ENCODE results near the gene SLC25A17. TPM values are rescaled to one million over a fixed set of nuclear protein-coding genes. Genes with fewer than 3 reads are reported as not detected.
A peak's percentile ranks its signal among the peaks of the same experiment; 100 is the strongest.
"Not testable (repeated sequence)": the region's sequence is repeated elsewhere in the genome, so short reads cannot be mapped to it uniquely, and the experiment has no call there.

The SLC25A17 gene
- total RNA-seq, 2 experiments from 2014 or later, result 23.0 to 24.6 TPM

GRCh38 chr22:40769761-40770160, 49.4 kb downstream of the SLC25A17 start:
- Mint-ChIP-seq H3K4me1 (ENCODE audit: low read depth) (peaks cover 20% of the 10 kb centered on the region), H3K27ac (no peak overlapping the region), H3K9me3 (no peaks in the 10 kb centered on the region), H3K4me3 (no peak overlapping the region), H3K27me3 (ENCODE audit: low read depth) (no peaks in the 10 kb centered on the region), H3K36me3 (ENCODE audit: low read depth) (peaks cover 25% of the 10 kb centered on the region)
- intact Hi-C loops (cut with micrococcal nuclease), result no loop called here
- no peak for DNase-seq
- CTCF ChIA-PET, result no interaction called here

GRCh38 chr22:40768206-40768605, 50.9 kb downstream of the SLC25A17 start:
- Mint-ChIP-seq H3K27ac (no peak overlapping the region), H3K36me3 (ENCODE audit: low read depth) (peaks cover 17% of the 10 kb centered on the region), H3K27me3 (ENCODE audit: low read depth) (no peaks in the 10 kb centered on the region), H3K4me3 (no peak overlapping the region), H3K4me1 (ENCODE audit: low read depth) (peaks cover 19% of the 10 kb centered on the region), H3K9me3 (no peaks in the 10 kb centered on the region)
- DNase-seq, result no peak
- intact Hi-C loops (cut with micrococcal nuclease), result no loop called here
- CTCF ChIA-PET, result no interaction called here

DNA sequence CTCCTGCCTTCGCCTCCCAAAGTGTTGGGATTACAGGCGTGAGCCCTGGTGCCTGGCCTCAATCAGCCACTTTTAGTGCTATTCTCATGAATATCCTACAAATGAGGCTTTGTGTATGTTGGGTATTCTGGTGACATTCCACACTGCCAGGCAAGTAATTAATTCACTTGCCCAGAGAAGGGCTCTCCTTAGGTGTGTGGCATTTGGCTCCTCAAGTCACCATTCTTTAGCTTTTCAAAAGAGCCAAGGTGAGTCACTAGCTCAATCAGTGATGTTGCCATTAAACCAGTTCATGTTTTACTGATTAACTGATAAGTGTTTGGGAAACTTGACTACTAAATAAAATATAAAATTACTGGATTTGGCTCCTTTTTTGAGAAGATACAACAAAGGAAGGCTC, 52.2 kb downstream of the SLC25A17 start:
- intact Hi-C loops (cut with micrococcal nuclease), result no loop called here
- CTCF ChIA-PET, result interaction anchor here (1.8 kb wide), 1 partner anchor 84 kb away, joined by 7 read pairs; no protein-coding TSS in a partner anchor
- H3K4me3 Mint-ChIP-seq, result no peak overlapping the region
- no peak overlapping the region for H3K27ac Mint-ChIP-seq
- no peaks in the 10 kb centered on the region for H3K9me3 Mint-ChIP-seq
- no peak for DNase-seq
- peaks cover 19% of the 10 kb centered on the region for H3K4me1 Mint-ChIP-seq (ENCODE audit: low read depth)
- peaks cover 15% of the 10 kb centered on the region for H3K36me3 Mint-ChIP-seq (ENCODE audit: low read depth)
- H3K27me3 Mint-ChIP-seq (ENCODE audit: low read depth), result no peaks in the 10 kb centered on the region

- H3K4me3 Mint-ChIP-seq, result no peak overlapping the region
- peaks cover 22% of the 10 kb centered on the region for H3K4me1 Mint-ChIP-seq (ENCODE audit: low read depth)
- H3K36me3 Mint-ChIP-seq (ENCODE audit: low read depth), result peaks cover 4% of the 10 kb centered on the region
- no peaks in the 10 kb centered on the region for H3K27me3 Mint-ChIP-seq (ENCODE audit: low read depth)
- no peaks in the 10 kb centered on the region for H3K9me3 Mint-ChIP-seq
- peak; percentile 48 for DNase-seq
- intact Hi-C loops (cut with micrococcal nuclease), result loop anchor here (1.0 to 5.0 kb wide), 3 partner anchors 38 to 82 kb away; partner anchors contain the start of gene SLC25A17
- H3K27ac Mint-ChIP-seq, result peak overlapping the region; percentile 82
- CTCF ChIA-PET, result interaction anchor here (0.7 to 1.8 kb wide), 2 partner anchors 82 to 1234 kb away, joined by 3 to 7 read pairs; no protein-coding TSS in a partner anchor
These were observed 54.2 kb downstream of the SLC25A17 start for GRCh38 chr22:40764763-40765441.

DNA sequence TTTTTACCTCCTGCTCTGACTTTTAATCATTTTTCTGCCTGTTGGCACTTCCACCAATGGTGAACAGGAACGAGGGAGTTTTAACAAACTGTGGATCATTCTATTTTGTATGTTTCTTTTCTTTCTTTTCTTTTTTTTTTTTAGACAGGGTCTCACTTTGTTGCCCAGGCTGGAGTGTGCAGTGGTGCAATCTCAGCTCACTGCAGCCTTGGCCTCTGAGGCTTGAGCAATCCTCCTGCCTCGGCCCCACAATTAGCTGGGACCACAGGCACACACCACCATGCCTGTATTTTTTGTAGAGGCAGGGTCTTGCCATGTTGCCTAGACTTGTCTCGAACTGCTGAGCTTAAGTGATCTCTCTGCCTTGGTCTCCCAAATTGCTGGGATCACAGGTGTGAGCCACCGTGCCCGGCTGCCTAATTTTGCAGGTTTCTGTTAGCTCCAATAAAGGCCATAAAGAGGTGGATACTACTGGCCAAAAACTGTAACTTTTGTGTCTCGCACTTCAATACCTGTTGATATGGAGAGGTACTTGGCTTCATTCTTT, 59.8 kb downstream of the SLC25A17 start:
- H3K27ac Mint-ChIP-seq, result no peak overlapping the region
- H3K4me1 Mint-ChIP-seq (ENCODE audit: low read depth), result peaks cover 4% of the 10 kb centered on the region
- H3K27me3 Mint-ChIP-seq (ENCODE audit: low read depth), result no peaks in the 10 kb centered on the region
- intact Hi-C loops (cut with micrococcal nuclease), result no loop called here
- no peaks in the 10 kb centered on the region for H3K9me3 Mint-ChIP-seq
- CTCF ChIA-PET, result interaction anchor here (0.7 to 6.7 kb wide), 5 partner anchors 12 to 523 kb away, joined by 3 to 60 read pairs (median 5); no protein-coding TSS in a partner anchor
- no peak for DNase-seq
- no peak overlapping the region for H3K4me3 Mint-ChIP-seq
- no peaks in the 10 kb centered on the region for H3K36me3 Mint-ChIP-seq (ENCODE audit: low read depth)

DNA sequence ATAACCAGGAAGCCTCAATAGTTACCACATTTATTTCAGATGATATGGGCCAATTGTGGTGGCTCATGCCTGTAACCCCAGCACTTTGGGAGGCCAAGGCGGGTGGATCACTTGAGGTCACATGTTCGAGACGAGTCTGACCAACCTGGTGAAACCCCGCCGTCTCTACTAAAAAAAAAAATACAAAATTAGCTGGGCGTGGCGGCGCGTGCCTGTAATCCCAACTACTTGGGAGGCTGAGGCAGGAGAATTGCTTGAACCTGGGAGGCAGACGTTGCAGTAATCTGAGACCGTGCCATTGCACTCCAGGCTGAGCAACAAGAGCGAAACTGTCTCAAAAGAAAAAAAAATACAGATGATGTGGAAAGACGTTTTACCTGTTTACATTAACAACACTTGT, 60.3 kb downstream of the SLC25A17 start:
- H3K4me3 Mint-ChIP-seq; DNase-seq; H3K36me3 Mint-ChIP-seq (ENCODE audit: low read depth); H3K9me3 Mint-ChIP-seq; H3K27ac Mint-ChIP-seq; H3K27me3 Mint-ChIP-seq (ENCODE audit: low read depth); H3K4me1 Mint-ChIP-seq (ENCODE audit: low read depth); intact Hi-C loops (cut with micrococcal nuclease): not testable (repeated sequence)
- CTCF ChIA-PET, result interaction anchor here (1.0 to 6.7 kb wide), 2 partner anchors 11 to 75 kb away, joined by 3 to 60 read pairs; no protein-coding TSS in a partner anchor

GRCh38 chr22:40758390-40758789, 60.8 kb downstream of the SLC25A17 start:
- intact Hi-C loops (cut with micrococcal nuclease), result no loop called here
- Mint-ChIP-seq H3K27me3 (ENCODE audit: low read depth) (no peaks in the 10 kb centered on the region), H3K4me3 (no peak overlapping the region), H3K36me3 (ENCODE audit: low read depth) (no peaks in the 10 kb centered on the region), H3K9me3 (no peaks in the 10 kb centered on the region), H3K27ac (no peak overlapping the region), H3K4me1 (ENCODE audit: low read depth) (peaks cover 3% of the 10 kb centered on the region)
- DNase-seq, result no peak
- CTCF ChIA-PET, result interaction anchor here (1.2 to 6.7 kb wide), 2 partner anchors 21 to 74 kb away, joined by 6 to 60 read pairs; no protein-coding TSS in a partner anchor

DNA sequence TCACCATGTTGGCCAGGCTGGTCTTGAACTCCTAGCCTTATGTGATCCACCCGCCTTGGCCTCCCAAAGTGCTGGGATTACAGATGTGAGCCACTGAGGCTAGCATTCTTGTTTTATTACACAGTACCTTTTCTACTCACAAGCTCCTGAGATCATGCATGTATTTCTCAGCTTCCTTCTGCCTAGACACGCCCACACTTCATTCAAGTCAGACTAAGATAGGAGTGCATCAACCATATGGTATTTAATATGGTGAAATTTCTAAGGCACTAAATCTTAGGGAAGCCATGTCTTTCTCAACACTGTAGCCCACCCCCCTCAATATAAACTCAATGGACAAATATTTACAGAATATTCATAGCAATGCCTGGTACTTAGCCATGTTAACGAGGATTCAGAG, 62.1 kb downstream of the SLC25A17 start:
- H3K4me1 Mint-ChIP-seq (ENCODE audit: low read depth), result peaks cover 3% of the 10 kb centered on the region
- CTCF ChIA-PET, result interaction anchor here (0.9 to 6.7 kb wide), 3 partner anchors 10 to 73 kb away, joined by 3 to 60 read pairs (median 6); no protein-coding TSS in a partner anchor
- no peak overlapping the region for H3K4me3 Mint-ChIP-seq
- no peaks in the 10 kb centered on the region for H3K9me3 Mint-ChIP-seq
- H3K27me3 Mint-ChIP-seq (ENCODE audit: low read depth), result no peaks in the 10 kb centered on the region
- no peaks in the 10 kb centered on the region for H3K36me3 Mint-ChIP-seq (ENCODE audit: low read depth)
- H3K27ac Mint-ChIP-seq, result no peak overlapping the region
- intact Hi-C loops (cut with micrococcal nuclease), result no loop called here
- DNase-seq, result no peak

GRCh38 chr22:40753114-40753513, 66.0 kb downstream of the SLC25A17 start:
- DNase-seq, result no peak
- H3K4me1 Mint-ChIP-seq (ENCODE audit: low read depth), result peaks cover 3% of the 10 kb centered on the region
- no peak overlapping the region for H3K27ac Mint-ChIP-seq

DNA sequence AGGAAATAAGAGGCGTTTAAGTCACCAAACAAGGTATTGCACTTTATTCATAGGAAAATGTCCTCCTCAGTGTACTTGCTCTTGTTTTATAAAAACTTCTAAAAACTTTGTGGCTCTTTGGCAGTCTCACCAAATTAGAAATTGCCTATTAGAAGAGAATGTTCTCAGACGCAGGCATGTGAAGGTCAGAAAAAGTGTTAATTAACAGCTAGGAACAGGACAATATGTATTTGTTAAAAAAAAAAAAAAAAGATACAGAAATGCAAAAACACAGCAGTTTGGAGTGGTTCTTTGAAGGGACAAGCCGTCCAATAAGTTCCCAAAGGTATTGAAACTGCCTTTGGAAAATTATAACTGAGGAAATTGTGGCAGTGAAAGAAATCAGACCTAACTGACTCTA, 67.9 kb downstream of the SLC25A17 start:
- H3K27me3 Mint-ChIP-seq (ENCODE audit: low read depth), result no peaks in the 10 kb centered on the region
- H3K4me3 Mint-ChIP-seq, result no peak overlapping the region
- H3K36me3 Mint-ChIP-seq (ENCODE audit: low read depth), result no peaks in the 10 kb centered on the region
- no peak for DNase-seq
- CTCF ChIA-PET, result no interaction called here
- intact Hi-C loops (cut with micrococcal nuclease), result no loop called here
- no peak overlapping the region for H3K27ac Mint-ChIP-seq
- H3K9me3 Mint-ChIP-seq, result no peaks in the 10 kb centered on the region
- peaks cover 3% of the 10 kb centered on the region for H3K4me1 Mint-ChIP-seq (ENCODE audit: low read depth)

More at GRCh38 chr22:40753114-40753513, 66.0 kb downstream of the SLC25A17 start:
- Mint-ChIP-seq H3K9me3 (no peaks in the 10 kb centered on the region), H3K4me3 (no peak overlapping the region), H3K36me3 (ENCODE audit: low read depth) (no peaks in the 10 kb centered on the region), H3K27me3 (ENCODE audit: low read depth) (no peaks in the 10 kb centered on the region)
- intact Hi-C loops (cut with micrococcal nuclease), result no loop called here
- CTCF ChIA-PET, result interaction anchor here (1.0 kb wide), 1 partner anchor 68 kb away, joined by 3 read pairs; no protein-coding TSS in a partner anchor

- Mint-ChIP-seq H3K9me3 (no peaks in the 10 kb centered on the region), H3K4me1 (ENCODE audit: low read depth) (peaks cover 3% of the 10 kb centered on the region), H3K27me3 (ENCODE audit: low read depth) (no peaks in the 10 kb centered on the region), H3K27ac (no peak overlapping the region), H3K36me3 (ENCODE audit: low read depth) (no peaks in the 10 kb centered on the region), H3K4me3 (no peak overlapping the region)
- intact Hi-C loops (cut with micrococcal nuclease), result no loop called here
- DNase-seq, result no peak
- CTCF ChIA-PET, result interaction anchor here (0.6 to 1.4 kb wide), 2 partner anchors 53 to 104 kb away, joined by 3 read pairs; no protein-coding TSS in a partner anchor
These were observed 69.3 kb downstream of the SLC25A17 start for GRCh38 chr22:40749829-40750228.

- H3K27me3 Mint-ChIP-seq (ENCODE audit: low read depth), result no peaks in the 10 kb centered on the region
- H3K27ac Mint-ChIP-seq, result no peak overlapping the region
- no peak overlapping the region for H3K4me3 Mint-ChIP-seq
- peaks cover 3% of the 10 kb centered on the region for H3K4me1 Mint-ChIP-seq (ENCODE audit: low read depth)
- intact Hi-C loops (cut with micrococcal nuclease), result no loop called here
- H3K36me3 Mint-ChIP-seq (ENCODE audit: low read depth), result no peaks in the 10 kb centered on the region
- CTCF ChIA-PET, result interaction anchor here (1.0 to 1.4 kb wide), 3 partner anchors 22 to 103 kb away, joined by 3 to 4 read pairs (median 3); no protein-coding TSS in a partner anchor
- H3K9me3 Mint-ChIP-seq, result no peaks in the 10 kb centered on the region
- DNase-seq, result no peak
These were observed 70.5 kb downstream of the SLC25A17 start for GRCh38 chr22:40748388-40749355.

All from activated naive CD4-positive, alpha-beta T cell treated with anti-CD3 and anti-CD28 coated beads for 36 hours (primary cell).